Adipocyte (in vitro differentiated cells): ENCODE results near the gene RNF214.

Source experiments
- DNase-seq: peaks from one replicate; pipeline ENCODE4 v3.0.0-alpha.2; 2015; ENCODE audit warnings: low read depth
- H3K27me3 ChIP-seq: replicated peaks from 2 replicates; pipeline ENCODE4 v1.7.0; 2013; ENCODE audit warnings: mild to moderate bottlenecking, low read length, moderate library complexity; ENCODE audit not compliant: control insufficient read depth, insufficient read depth
- H3K36me3 ChIP-seq: 2 replicates; pipeline ENCODE4 v1.7.0; 2013; ENCODE audit warnings: low read length, mild to moderate bottlenecking, moderate library complexity; ENCODE audit not compliant: control insufficient read depth, insufficient read depth, severe bottlenecking
- H3K4me1 ChIP-seq: 2 replicates; pipeline ENCODE4 v1.7.0; 2013; ENCODE audit warnings: mild to moderate bottlenecking, low read length, moderate library complexity; ENCODE audit not compliant: control insufficient read depth, insufficient read depth
- H3K4me3 ChIP-seq: 2 replicates; pipeline ENCODE4 v1.7.0; 2013; ENCODE audit warnings: mild to moderate bottlenecking, low read length, moderate library complexity
- H3K9ac ChIP-seq: 2 replicates; pipeline ENCODE4 v1.7.0; 2013; ENCODE audit warnings: mild to moderate bottlenecking, low read length, moderate library complexity
- H3K9me3 ChIP-seq: 2 replicates; pipeline ENCODE4 v1.7.0; 2013; ENCODE audit warnings: mild to moderate bottlenecking, low read length, moderate library complexity; ENCODE audit not compliant: control insufficient read depth

Gene RNF214

DNA sequence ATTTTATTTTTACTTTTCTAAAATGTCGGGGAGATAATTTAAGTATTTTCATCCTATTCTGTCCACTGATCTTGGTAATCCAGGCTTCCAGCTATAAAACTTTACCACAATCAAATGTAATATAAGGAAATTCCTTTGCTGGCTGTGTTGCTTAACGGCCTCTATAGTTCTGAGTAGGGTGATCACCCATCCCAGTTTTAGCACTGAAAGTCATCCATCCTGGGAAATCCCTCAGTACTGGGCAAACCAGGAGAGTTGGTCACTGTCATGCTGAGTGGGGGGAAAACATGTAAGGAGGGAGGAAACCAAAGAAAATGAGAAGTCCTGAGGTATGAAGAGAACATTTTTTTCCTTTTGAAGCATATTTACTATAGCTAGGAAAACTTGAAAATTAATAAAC lies 45.9 kb downstream of the RNF214 start:
- H3K9me3 ChIP-seq: no peaks in the 10 kb centered on the region
- H3K9ac ChIP-seq: no peak overlapping the region
- DNase-seq: no peak
- peaks cover 37% of the 10 kb centered on the region for H3K4me1 ChIP-seq
- no peak overlapping the region for H3K4me3 ChIP-seq
- H3K27me3 ChIP-seq: no peaks in the 10 kb centered on the region
- peaks cover 11% of the 10 kb centered on the region for H3K36me3 ChIP-seq

DNA sequence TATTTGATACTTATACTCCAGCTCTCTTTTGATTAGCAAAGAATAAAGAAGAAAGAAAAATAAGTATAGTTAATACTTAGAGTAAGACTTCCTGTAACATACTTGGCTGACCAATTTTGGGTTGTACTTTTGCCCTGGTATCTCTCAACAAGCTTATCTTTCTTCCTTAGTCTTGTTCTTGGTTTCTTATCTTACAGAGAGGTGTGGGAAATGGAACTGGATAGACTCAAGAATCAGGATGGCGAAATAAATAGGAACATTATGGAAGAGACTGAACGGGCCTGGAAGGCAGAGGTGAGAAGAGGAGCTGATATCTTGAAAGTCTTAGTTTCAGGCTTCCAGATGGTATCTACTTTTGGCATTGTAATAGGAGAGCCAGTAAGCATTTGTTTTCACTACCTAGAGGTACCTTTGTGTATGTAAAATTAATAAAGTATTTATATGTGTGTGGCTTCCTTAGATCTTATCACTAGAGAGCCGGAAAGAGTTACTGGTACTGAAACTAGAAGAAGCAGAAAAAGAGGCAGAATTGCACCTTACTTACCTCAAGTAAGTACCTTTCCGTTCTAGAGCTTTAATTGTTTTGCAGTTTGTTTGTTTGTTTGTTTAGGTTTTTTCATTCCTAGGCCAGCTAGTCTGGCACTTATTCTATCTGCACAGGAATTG lies 47.4 kb downstream of the RNF214 start:
- peaks cover 21% of the 10 kb centered on the region for H3K36me3 ChIP-seq

DNA sequence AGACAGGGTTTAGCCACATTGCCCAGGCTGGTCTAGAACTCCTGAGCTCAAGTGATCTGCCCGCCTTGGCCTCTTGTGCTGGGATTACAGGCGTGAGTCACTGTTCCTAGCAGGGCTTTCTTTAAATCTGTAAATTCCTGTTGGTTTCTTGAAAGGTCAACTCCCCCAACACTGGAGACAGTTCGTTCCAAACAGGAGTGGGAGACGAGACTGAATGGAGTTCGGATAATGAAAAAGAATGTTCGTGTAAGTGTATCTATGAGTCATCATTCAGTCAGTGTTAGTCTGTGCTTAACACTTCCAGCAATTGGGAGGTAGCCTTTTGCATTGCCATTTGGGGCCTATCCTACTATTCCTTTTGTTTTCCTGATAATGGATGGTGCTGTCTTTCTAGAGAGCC lies 48.7 kb downstream of the RNF214 start:
- peak; percentile 74 for DNase-seq
- Histone ChIP-seq H3K4me3 (no peak overlapping the region), H3K36me3 (peaks cover 31% of the 10 kb centered on the region), H3K9ac (peak overlapping the region; percentile 50), H3K4me1 (peaks cover 28% of the 10 kb centered on the region), H3K9me3 (no peaks in the 10 kb centered on the region), H3K27me3 (no peaks in the 10 kb centered on the region)

More for the DNA sequence above, 47.4 kb downstream of the RNF214 start:
- H3K4me3 ChIP-seq: no peak overlapping the region
- no peaks in the 10 kb centered on the region for H3K27me3 ChIP-seq
- no peaks in the 10 kb centered on the region for H3K9me3 ChIP-seq
- DNase-seq: no peak
- no peak overlapping the region for H3K9ac ChIP-seq
- peaks cover 28% of the 10 kb centered on the region for H3K4me1 ChIP-seq

DNA sequence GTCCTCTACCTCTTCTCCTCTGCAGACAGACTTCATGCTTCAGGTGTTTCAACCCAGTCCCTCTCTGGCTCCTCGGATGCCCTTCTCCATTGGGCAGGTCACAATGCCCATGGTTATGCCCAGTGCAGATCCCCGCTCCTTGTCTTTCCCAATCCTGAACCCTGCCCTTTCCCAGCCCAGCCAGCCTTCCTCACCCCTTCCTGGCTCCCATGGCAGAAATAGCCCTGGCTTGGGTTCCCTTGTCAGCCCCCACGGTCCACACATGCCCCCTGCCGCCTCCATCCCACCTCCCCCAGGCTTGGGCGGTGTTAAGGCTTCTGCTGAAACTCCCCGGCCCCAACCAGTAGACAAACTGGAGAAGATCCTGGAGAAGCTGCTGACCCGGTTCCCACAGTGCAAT lies 49.4 kb downstream of the RNF214 start:
- Histone ChIP-seq H3K9me3 (no peaks in the 10 kb centered on the region), H3K9ac (peak overlapping the region; percentile 18), H3K27me3 (no peaks in the 10 kb centered on the region), H3K4me3 (no peak overlapping the region), H3K36me3 (peaks cover 35% of the 10 kb centered on the region), H3K4me1 (peaks cover 28% of the 10 kb centered on the region)
- no peak for DNase-seq

DNA sequence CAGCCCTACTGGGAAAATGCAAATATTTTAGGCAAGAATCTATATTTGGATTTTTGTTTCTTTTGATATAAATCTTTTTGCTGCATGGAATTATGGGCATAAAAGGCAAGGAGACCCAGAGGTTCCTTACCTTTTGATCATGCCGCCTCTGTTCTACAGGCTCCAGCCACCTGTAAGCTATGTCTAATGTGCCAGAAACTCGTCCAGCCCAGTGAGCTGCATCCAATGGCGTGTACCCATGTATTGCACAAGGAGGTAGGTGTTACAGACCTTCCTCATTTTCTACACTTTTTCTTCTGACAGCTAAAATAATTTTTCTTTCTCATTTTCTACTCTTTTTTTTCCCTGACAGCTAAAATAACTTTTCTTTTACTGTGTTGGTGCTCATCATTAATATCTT lies 50.5 kb downstream of the RNF214 start:
- H3K27me3 ChIP-seq: no peaks in the 10 kb centered on the region
- H3K9me3 ChIP-seq: no peaks in the 10 kb centered on the region
- H3K4me1 ChIP-seq: peaks cover 28% of the 10 kb centered on the region
- H3K36me3 ChIP-seq: peaks cover 44% of the 10 kb centered on the region
- DNase-seq: no peak
- no peak overlapping the region for H3K9ac ChIP-seq
- no peak overlapping the region for H3K4me3 ChIP-seq

DNA sequence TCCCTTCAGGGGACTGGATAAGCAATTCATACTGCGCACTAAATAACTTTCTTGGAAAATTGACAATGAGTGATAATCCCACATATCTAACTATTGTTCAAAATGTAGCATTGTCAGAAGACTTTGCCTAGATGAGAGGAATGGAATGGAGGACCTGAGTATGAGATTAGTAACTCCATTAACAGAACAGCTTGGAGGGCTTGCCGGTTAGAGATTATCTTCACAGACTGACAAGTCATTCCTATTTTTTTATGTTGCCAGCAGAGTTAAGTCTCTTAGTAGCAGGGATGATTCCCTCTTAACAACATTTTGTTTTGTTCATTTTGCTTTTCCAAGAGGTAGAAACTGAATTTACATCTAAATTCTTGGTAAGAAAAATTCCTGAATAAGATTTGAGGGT lies 51.6 kb downstream of the RNF214 start:
- DNase-seq: no peak

DNA sequence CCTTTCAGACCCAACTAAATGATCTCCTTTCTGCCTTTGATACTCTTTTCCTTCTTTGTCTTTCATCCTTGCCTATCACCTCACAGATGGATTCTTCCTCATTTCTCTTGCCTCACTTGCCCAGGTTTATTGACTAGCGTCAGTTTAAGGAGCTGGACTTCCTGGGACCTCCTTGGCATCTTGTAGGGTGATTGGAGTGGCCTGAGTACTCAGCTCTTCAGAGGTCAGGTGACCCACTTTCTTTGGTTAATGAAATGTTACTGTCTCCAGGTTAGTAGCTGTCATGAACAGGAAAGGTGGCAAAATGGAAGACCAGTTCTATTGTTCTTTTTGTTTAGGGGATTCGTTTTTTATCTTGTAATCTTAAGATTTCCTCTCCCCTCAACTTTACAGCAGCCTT lies 54.1 kb downstream of the RNF214 start:
- Histone ChIP-seq H3K36me3 (peaks cover 80% of the 10 kb centered on the region), H3K4me3 (no peak overlapping the region), H3K27me3 (no peaks in the 10 kb centered on the region), H3K9me3 (no peaks in the 10 kb centered on the region), H3K4me1 (peaks cover 10% of the 10 kb centered on the region), H3K9ac (no peak overlapping the region)
- no peak for DNase-seq

More for the DNA sequence above, 51.6 kb downstream of the RNF214 start:
- Histone ChIP-seq H3K27me3 (no peaks in the 10 kb centered on the region), H3K9ac (no peak overlapping the region), H3K4me1 (peaks cover 28% of the 10 kb centered on the region), H3K4me3 (no peak overlapping the region), H3K36me3 (peaks cover 55% of the 10 kb centered on the region), H3K9me3 (no peaks in the 10 kb centered on the region)

DNA sequence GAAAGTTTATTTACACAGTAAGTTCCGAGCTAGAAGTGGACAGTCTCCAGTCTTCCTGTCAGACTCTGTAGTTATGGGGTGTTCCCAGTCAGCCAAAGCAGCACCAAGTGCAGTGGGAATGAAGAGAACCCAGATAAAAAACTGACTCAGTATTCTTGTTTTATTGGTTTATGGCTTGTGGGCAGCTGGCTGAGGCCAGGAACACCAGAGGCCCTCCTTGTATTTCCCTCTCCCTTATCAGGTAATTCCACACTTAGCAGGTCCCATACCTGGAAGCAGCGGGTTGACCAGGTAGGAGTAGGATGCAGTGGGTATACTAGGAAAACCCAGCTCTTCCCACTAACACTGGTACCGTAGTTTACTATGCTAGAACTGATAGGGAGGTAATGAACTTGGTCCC lies 55.2 kb downstream of the RNF214 start:
- peaks cover 83% of the 10 kb centered on the region for H3K36me3 ChIP-seq
- H3K27me3 ChIP-seq: no peaks in the 10 kb centered on the region
- H3K9me3 ChIP-seq: no peaks in the 10 kb centered on the region
- DNase-seq: no peak
- H3K4me3 ChIP-seq: no peak overlapping the region
- H3K4me1 ChIP-seq: no peaks in the 10 kb centered on the region
- no peak overlapping the region for H3K9ac ChIP-seq

DNA sequence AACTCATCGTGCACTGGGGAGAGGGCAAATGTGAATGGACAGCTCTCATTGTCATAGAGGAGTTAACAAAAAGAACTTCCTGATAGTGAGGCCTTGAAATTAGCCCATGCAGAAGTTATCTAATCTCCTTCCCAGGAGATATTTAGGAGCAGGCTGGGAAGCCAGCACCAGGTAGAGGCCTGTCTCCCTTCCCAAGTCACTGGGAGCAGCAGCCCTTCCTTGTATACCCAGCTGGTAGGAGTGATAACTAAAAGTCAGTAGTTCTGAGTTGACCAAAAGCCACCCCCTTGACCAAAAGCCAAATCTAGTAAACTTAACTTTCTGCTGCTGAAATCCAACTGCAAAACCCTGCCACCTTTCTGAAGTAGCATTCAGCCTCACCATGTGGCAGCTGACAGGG lies 57.3 kb downstream of the RNF214 start:
- Histone ChIP-seq H3K36me3 (peaks cover 84% of the 10 kb centered on the region), H3K4me1 (no peaks in the 10 kb centered on the region), H3K27me3 (no peaks in the 10 kb centered on the region), H3K9ac (no peak overlapping the region), H3K4me3 (no peak overlapping the region), H3K9me3 (no peaks in the 10 kb centered on the region)
- no peak for DNase-seq

DNA sequence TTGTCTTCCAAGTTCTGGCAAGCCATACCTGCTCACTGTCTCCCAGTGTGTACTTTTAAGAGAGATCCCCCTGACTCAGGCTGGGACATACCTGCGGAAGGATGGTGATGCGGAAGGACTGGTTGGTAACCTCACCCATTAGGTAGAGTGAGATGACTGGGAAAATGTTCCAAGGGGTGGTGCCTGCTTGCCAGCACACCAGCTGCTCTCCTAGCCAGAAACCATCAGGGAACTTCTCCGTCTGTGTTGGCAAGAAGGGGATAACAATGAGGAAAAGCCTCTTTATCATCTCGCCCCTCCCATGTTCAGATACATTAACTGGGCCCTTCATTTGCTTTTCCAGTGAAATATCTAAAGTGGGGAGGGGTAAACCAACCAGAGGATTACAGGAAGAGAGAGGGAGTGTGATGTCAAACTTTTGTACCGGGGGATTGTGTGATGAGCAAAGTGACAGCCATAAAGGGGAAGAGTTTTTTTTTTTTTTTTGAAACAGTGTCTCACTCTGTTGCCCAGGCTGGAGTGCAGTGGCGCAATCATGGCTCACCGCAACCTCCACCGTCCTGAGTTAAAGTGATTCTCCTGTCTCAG lies 58.4 kb downstream of the RNF214 start, which contains the start of gene BACE1-AS:
BACE1-AS (plus strand) TSS at position 538 of the 588 bp plus-strand sequence.
- H3K4me3 ChIP-seq: no peak within 1 kb of the TSS
- DNase-seq: no peak
- no peaks in the 10 kb centered on the region for H3K27me3 ChIP-seq
- H3K4me1 ChIP-seq: no peaks in the 10 kb centered on the region
- no peaks in the 10 kb centered on the region for H3K9me3 ChIP-seq
- peaks cover 83% of the 10 kb centered on the region for H3K36me3 ChIP-seq
- no peak within 1 kb of the TSS for H3K9ac ChIP-seq

DNA sequence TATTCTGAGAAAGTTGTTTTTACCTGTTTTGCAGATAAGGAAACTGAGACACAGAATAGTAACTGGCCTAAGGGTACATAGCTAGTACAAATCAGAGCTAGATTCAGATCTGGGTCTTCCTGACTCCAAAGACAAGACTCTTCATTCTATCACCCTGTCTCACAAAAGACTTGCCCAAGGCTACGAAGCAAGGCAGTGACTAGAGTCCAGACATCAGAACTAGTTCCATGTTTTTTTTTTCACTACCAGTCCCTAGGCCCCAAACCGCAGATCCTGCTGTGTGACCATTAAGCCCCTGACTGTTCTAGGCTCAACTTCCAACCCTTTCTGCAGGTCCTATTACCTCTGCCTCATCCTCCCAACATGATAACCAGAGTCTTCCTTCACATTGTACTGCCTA lies 60.1 kb downstream of the RNF214 start:
- peaks cover 75% of the 10 kb centered on the region for H3K36me3 ChIP-seq
- DNase-seq: no peak
- no peak overlapping the region for H3K4me3 ChIP-seq

More for the DNA sequence above, 60.1 kb downstream of the RNF214 start:
- Histone ChIP-seq H3K27me3 (no peaks in the 10 kb centered on the region), H3K9me3 (no peaks in the 10 kb centered on the region), H3K4me1 (no peaks in the 10 kb centered on the region), H3K9ac (no peak overlapping the region)
